ELR (cell line): ENCODE measurements around the gene ARHGEF19.
"Not testable (repeated sequence)": the region's sequence is repeated elsewhere in the genome, so short reads cannot be mapped to it uniquely, and the experiment has no call there.

Experiments used
- DNase-seq: peaks from one replicate; pipeline ENCODE4 v3.0.0-alpha.2; 2015; ENCODE audit warnings: low read depth

Gene ARHGEF19

GRCh38 chr1:16212251-16212961, at the start of gene ARHGEF19:
ARHGEF19 (minus strand) TSS chr1:16212652; CDS start chr1:16209054, 3,598 bp downstream.
- DNase-seq: no peak

- DNase-seq: no peak
Measured at GRCh38 chr1:16262067-16262466, 49.6 kb upstream of the ARHGEF19 start.

- DNase-seq: peak; percentile 58
Measured at GRCh38 chr1:16260814-16261213, 48.4 kb upstream of the ARHGEF19 start.

DNA sequence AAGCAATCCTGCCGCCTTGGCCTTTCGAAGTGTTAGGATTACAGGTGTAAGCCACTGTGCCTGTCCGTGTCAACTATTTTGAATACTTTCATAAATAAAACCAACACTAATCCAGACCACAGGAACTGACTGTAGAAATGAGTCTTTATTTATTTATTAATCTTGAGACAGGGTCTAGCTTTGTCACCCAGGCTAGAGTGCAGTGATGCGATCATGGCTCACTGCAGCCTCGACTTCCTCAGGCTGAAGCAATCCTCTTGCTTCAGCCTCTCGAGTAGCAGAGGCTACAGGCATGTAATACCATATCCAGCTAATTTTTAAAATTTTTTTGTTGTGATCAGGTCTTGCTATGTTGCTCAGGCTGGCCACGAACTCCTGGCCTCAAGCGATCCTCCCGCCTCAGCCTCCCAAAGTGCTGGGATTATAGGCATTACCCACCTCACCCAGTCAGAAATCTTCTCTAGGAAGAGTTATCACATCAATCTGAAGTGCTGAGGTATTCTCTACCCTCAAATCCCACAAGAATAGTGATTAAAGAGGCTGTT, 46.2 kb upstream of the ARHGEF19 start:
- DNase-seq: peak; percentile 62

DNA sequence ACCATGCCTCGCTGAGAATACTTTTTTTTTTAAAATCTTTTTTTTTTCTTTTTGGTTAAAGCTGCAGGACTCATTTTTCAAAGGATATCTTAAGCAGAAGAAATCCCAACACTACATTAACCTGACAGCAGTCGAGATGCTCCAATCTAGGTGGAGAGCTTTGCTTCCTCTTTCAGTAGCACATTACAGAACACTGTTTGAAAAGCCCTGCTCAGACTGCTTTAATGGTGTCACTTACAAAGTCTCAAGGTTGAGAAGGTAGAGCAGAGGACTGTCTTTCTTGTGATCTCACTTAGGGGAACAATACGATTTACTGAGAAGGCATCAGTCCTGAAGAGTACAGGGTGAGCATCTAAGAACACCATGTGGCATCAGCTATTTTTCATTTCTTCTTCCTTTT, 45.5 kb upstream of the ARHGEF19 start:
- no peak for DNase-seq

DNA sequence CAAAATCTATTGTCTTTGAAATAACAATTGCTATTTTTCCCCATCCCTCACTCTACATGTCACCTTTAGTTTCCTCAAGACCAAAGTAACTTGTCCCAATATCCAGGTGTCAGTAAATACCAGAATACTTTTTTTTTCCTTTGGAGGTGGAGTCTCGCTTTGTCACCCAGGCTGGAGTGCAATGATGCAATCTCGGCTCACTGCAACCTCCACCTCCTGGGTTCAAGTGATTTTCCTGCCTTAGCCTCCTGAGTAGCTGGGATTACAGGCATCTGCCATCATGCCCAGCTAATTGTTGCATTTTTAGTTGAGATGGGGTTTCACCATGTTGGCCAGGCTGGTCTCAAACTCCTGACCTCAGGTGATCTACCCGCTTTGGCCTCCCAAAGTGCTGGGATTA, 45.1 kb upstream of the ARHGEF19 start:
- DNase-seq: not testable (repeated sequence)

- DNase-seq: no peak
Measured at GRCh38 chr1:16256478-16256877, 44.0 kb upstream of the ARHGEF19 start.

GRCh38 chr1:16254263-16254928, 41.9 kb upstream of the ARHGEF19 start:
- peak; percentile 74 for DNase-seq

- DNase-seq: no peak
Measured at GRCh38 chr1:16253332-16253922, 41.0 kb upstream of the ARHGEF19 start.

DNA sequence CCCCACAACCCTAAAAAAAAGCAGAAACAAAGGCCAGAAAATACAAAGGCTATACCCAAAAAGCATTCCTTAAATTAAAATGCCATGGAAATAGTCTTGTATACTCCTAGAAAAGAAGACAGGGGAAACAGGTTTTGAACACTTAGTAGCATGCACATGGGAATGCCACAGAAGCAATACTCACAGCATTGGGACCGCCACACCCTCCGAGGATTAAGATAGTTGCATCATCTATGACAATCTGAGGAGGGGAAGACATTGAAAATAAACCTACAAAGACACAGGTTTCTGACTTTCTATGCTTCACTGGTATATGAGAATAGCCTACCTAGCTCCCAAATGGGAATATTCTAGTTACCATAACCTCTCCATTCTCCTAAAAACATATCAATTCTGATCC, 40.5 kb upstream of the ARHGEF19 start:
- no peak for DNase-seq

DNA sequence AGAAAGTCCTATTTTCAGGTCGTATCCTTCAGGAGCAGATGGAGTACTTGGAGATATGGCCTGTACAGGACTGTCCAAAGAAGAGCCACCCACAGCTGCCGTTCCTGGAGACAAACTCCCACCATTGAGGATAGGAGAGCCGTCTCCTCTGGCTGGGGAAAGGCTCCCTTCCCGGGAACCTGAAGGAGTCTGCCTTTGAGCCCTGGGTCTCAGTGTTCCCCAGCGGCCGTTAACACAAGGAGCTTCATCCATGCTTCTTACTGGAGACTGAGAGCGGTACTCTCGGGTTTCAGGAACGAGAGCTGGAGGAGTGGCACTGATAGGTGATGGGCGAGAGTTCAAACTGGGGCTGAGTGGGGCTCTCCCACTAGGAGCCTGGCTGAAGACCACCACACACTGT, 38.9 kb upstream of the ARHGEF19 start:
- DNase-seq: no peak

- DNase-seq: no peak
Measured at GRCh38 chr1:16250524-16251251, 38.2 kb upstream of the ARHGEF19 start.

- no peak for DNase-seq
Measured at GRCh38 chr1:16249596-16250241, 37.3 kb upstream of the ARHGEF19 start.

GRCh38 chr1:16248603-16249516, 36.4 kb upstream of the ARHGEF19 start:
- DNase-seq: peak; percentile 37

- DNase-seq: no peak
Measured at GRCh38 chr1:16248007-16248436, 35.6 kb upstream of the ARHGEF19 start.

DNA sequence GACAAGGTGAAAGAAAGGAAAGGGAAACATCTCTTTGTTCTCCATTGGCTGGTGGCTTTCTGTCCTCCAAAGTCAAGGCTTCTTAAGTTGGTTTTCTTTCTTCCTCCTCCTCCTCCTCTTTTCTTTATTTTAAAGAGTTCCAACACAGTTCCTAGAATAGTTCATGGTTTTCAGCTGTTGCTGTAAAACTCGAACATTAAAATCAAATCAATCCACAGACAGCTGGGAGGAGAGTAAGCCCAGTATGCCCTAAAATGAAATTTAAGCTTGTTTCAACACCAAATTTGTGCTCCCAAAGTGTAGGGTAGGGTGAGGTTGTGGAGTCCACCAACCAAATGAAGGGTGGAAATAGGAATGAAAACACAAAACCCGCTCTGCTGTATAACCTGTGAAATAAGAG, 35.0 kb upstream of the ARHGEF19 start:
- no peak for DNase-seq

GRCh38 chr1:16246961-16247360, 34.5 kb upstream of the ARHGEF19 start:
- DNase-seq: no peak

- DNase-seq: not testable (repeated sequence)
Measured at GRCh38 chr1:16246239-16246638, 33.8 kb upstream of the ARHGEF19 start.

DNA sequence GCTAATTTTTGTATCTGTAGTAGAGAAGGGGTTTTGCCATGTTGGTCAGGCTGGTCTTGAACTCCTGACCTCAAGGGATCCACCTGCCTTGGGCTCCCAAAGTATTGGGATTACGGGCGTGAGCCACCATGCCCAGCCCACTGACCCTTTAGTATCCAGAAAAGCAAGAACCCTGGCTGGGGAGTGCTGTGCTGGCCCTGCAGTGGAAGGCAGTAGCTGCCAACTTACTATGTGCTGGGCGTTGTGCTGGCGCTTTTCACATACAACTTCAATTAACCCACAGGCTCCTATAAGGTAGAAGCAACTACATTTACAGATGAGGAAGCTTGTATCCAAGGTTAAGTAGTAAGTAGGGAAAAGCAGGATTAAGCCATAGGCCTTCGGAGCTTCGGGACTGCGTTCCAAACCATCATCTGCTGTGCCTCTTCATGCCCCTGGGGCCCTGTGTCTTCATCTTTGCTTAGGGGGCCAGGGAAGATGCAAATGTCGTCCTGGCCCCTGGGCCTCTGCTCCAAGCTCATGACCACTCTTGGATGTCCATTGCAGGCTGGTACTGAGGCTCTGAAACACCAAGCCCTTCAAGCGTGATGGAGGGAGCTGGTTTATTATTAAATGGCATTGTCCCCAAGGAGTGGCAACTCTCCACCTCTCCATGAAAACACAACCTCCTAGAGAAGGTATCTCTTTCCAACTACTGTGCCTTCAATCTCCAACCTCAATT, 33.2 kb upstream of the ARHGEF19 start:
- DNase-seq: no peak
